ENCODE measurements around the gene SLC30A2. TPM values are rescaled to one million over a fixed set of nuclear protein-coding genes. Genes with fewer than 3 reads are reported as not detected.

The SLC30A2 gene
- total RNA-seq, 4 donors from 2014 or later: 0.14 TPM; not detected in 3

GRCh38 chr1:26047278-26047874, 1.5 kb upstream of the SLC30A2 start:
- intact Hi-C loops (cut with DNase I; ENCODE audit: low total_unique reads) (no loop called here), in situ Hi-C loops (cut with MboI; ENCODE audit: low pct_ligation_motif_present in 1 of 4, low pct_unique_long_range_greater_than_20kb in 1 of 4, low sequenced_read_pairs in 3 of 4) (loop anchor here (10.0 to 25.0 kb wide), 3 partner anchors 90 to 115 kb away; partner anchors contain the start of genes C1orf232 (in 2 of the 4), FAM110D (in 2 of the 4), ZNF593 (in 2 of the 4) and ZNF593OS (in 2 of the 4))
- Histone ChIP-seq H3K27me3 (peaks cover 66% of the 10 kb centered on the region), H3K9me3 (no peaks in the 10 kb centered on the region), H3K36me3 (no peaks in the 10 kb centered on the region), H3K27ac (no peak overlapping the region), H3K4me3 (no peak overlapping the region), H3K4me1 (peaks cover 0 to 31% (median 15%) of the 10 kb centered on the region in 4 donors)
- TF ChIP-seq CTCF (IDR thresholded peaks at IDR 0.05): no peak
- no peak for TF ChIP-seq EP300 (IDR thresholded peaks at IDR 0.05; ENCODE audit: low read depth)
- no peak for TF ChIP-seq POLR2AphosphoS5 (IDR thresholded peaks at IDR 0.05)
- TF ChIP-seq POLR2A (IDR thresholded peaks at IDR 0.05): no peak
- 62 to 75% methylated on average over 4 to 7 of the region's 7 CpGs for WGBS, 2 donors (ENCODE audit: low coverage in 1 of 2)
- no peak for DNase-seq

- H3K4me1 ChIP-seq: peaks cover 0 to 31% (median 15%) of the 10 kb centered on the region in 4 donors
- H3K27ac ChIP-seq: no peak overlapping the region
- H3K36me3 ChIP-seq: no peaks in the 10 kb centered on the region
- 13% methylated on average over 54 of the region's 57 CpGs; no CpG with 5 or more reads in 1 of the 2 donors for WGBS, 2 donors (ENCODE audit: low coverage in 1 of 2)
- TF ChIP-seq CTCF (IDR thresholded peaks at IDR 0.05) (no peak), EP300 (IDR thresholded peaks at IDR 0.05; ENCODE audit: low read depth) (no peak)
- intact Hi-C loops (cut with DNase I; ENCODE audit: low total_unique reads) (no loop called here), in situ Hi-C loops (cut with MboI; ENCODE audit: low pct_ligation_motif_present in 1 of 4, low pct_unique_long_range_greater_than_20kb in 1 of 4, low sequenced_read_pairs in 3 of 4) (loop anchor here (10.0 to 25.0 kb wide), 3 partner anchors 91 to 116 kb away; partner anchors contain the start of genes C1orf232 (in 2 of the 4), FAM110D (in 2 of the 4), ZNF593 (in 2 of the 4) and ZNF593OS (in 2 of the 4))
- no peak for DNase-seq
- no peaks in the 10 kb centered on the region for H3K9me3 ChIP-seq
- H3K4me3 ChIP-seq: peak overlapping the region in 2 of 4 donors; percentile 18 to 30
- peaks cover 68% of the 10 kb centered on the region for H3K27me3 ChIP-seq
Measured at GRCh38 chr1:26046246-26047095, 553 bp upstream of the SLC30A2 start.

GRCh38 chr1:26044971-26045721, 772 bp downstream of the SLC30A2 start:
- no peaks in the 10 kb centered on the region for H3K36me3 ChIP-seq
- H3K4me1 ChIP-seq: peaks cover 0 to 29% (median 15%) of the 10 kb centered on the region in 4 donors
- intact Hi-C loops (cut with DNase I; ENCODE audit: low total_unique reads) (no loop called here), in situ Hi-C loops (cut with MboI; ENCODE audit: low pct_ligation_motif_present in 1 of 4, low pct_unique_long_range_greater_than_20kb in 1 of 4, low sequenced_read_pairs in 3 of 4) (loop anchor here (10.0 to 25.0 kb wide), 3 partner anchors 92 to 117 kb away; partner anchors contain the start of genes C1orf232 (in 2 of the 4), FAM110D (in 2 of the 4), ZNF593 (in 2 of the 4) and ZNF593OS (in 2 of the 4))
- H3K27me3 ChIP-seq: peaks cover 69% of the 10 kb centered on the region
- DNase-seq: no peak
- no peak for TF ChIP-seq CTCF (IDR thresholded peaks at IDR 0.05)
- no peak for TF ChIP-seq EP300 (IDR thresholded peaks at IDR 0.05; ENCODE audit: low read depth)
- TF ChIP-seq POLR2AphosphoS5 (IDR thresholded peaks at IDR 0.05): no peak
- no peak for TF ChIP-seq POLR2A (IDR thresholded peaks at IDR 0.05)
- no peaks in the 10 kb centered on the region for H3K9me3 ChIP-seq
- H3K27ac ChIP-seq: no peak overlapping the region
- peak overlapping the region in 1 of 4 donors; percentile 30 for H3K4me3 ChIP-seq
- 41% methylated on average over 26 of the region's 29 CpGs; no CpG with 5 or more reads in 1 of the 2 donors for WGBS, 2 donors (ENCODE audit: low coverage in 1 of 2)

All from transverse colon (tissue), 4 donors.